Ectodermal cell (in vitro differentiated cells): ENCODE results near the gene GRHL3.

Source experiments
- H3K27ac ChIP-seq: 2 replicates; pipeline ENCODE4 v1.7.0; 2013; ENCODE audit warnings: mild to moderate bottlenecking, low read depth, low read length; ENCODE audit not compliant: insufficient read depth, poor library complexity, severe bottlenecking
- H3K27me3 ChIP-seq: 2 replicates; pipeline ENCODE4 v1.7.0; 2013; ENCODE audit warnings: mild to moderate bottlenecking, low read length; ENCODE audit not compliant: insufficient read depth, control insufficient read depth, poor library complexity, severe bottlenecking
- H3K36me3 ChIP-seq: one replicate; pipeline ENCODE4 v1.7.0; 2013; ENCODE audit warnings: low read length; ENCODE audit not compliant: control insufficient read depth, insufficient read depth
- H3K4me1 ChIP-seq: one replicate; pipeline ENCODE4 v1.7.0; 2013; ENCODE audit warnings: low read length; ENCODE audit not compliant: control insufficient read depth, insufficient read depth
- H3K4me3 ChIP-seq: 2 replicates; pipeline ENCODE4 v1.7.0; 2013; ENCODE audit warnings: low read depth, low read length, control low read depth; ENCODE audit not compliant: insufficient read depth
- H3K9me3 ChIP-seq: 2 replicates; pipeline ENCODE4 v1.7.0; 2013; ENCODE audit warnings: mild to moderate bottlenecking, low read length, moderate library complexity; ENCODE audit not compliant: control insufficient read depth
- WGBS, 2 experiments: methylation state at CpG; one replicate each; pipeline ENCODE4 v1.1.7; 2013; ENCODE audit warnings: missing lambda C conversion rate in 2 of 2; 5-methylcytosine and 5-hydroxymethylcytosine counted together

GRHL3 gene

DNA sequence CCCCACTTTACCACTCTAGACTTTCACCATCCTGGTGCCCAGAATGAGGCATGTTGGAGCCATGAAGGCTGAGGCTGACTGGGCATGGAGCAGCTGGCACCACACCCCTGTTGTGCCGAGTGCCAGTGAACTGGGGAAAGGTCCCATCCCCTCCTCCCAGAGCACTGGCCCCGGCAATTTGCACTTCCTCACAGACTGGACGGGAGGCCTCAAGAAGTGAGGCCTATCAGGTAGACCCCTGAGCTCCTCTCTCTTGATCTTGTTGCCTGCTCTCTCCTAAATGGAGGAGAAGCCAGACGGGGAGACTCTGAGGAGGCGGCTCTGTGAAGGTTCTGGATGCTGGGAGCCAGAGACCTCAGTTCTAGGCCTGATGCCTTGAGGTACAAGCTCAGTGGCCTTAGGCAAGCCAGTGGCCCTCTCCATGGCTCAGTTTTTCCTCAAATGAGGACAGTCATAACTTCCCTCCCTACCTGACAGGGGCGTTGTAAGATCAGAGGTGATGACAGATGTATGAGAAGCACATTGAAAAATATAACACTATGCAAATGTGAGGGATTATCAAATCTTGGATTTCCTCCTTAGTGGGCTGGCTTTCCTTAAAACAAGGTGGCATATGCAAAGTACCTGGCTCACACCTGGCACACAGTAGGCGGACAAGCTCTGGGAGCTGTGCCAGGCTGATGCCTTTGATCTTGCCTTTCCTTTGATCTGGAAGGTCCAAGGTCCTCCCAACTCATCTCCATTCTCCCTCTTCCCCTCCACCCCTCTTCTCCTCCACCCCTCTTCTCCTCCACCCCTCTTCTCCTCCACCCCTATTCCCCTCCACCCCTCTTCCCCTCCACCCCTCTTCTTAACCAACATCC is 6.7 kb downstream of the GRHL3 start:
- Histone ChIP-seq H3K27me3 (peaks cover 45% of the 10 kb centered on the region), H3K4me1 (peaks cover 25% of the 10 kb centered on the region), H3K4me3 (no peak overlapping the region), H3K27ac (no peak overlapping the region), H3K36me3 (no peaks in the 10 kb centered on the region), H3K9me3 (no peaks in the 10 kb centered on the region)
- 93% methylated on average over 6 to 7 of the region's 7 CpGs for WGBS, 2 experiments

- H3K36me3 ChIP-seq: no peaks in the 10 kb centered on the region
- H3K4me1 ChIP-seq: peaks cover 8% of the 10 kb centered on the region
- no peak overlapping the region for H3K4me3 ChIP-seq
- peaks cover 28% of the 10 kb centered on the region for H3K27me3 ChIP-seq
- no peak overlapping the region for H3K27ac ChIP-seq
- no peaks in the 10 kb centered on the region for H3K9me3 ChIP-seq
These were observed 8.3 kb downstream of the GRHL3 start for GRCh38 chr1:24327486-24327885.

- Histone ChIP-seq H3K27me3 (peaks cover 24% of the 10 kb centered on the region), H3K36me3 (no peaks in the 10 kb centered on the region), H3K9me3 (no peaks in the 10 kb centered on the region), H3K27ac (no peak overlapping the region), H3K4me1 (peaks cover 4% of the 10 kb centered on the region), H3K4me3 (no peak overlapping the region)
- WGBS, 2 experiments: 85 to 94% methylated on average over 2 of the region's 2 CpGs
These were observed 8.7 kb downstream of the GRHL3 start for GRCh38 chr1:24327891-24328290.

GRCh38 chr1:24329331-24329730 is 10.2 kb downstream of the GRHL3 start:
- 82 to 85% methylated on average over 9 of the region's 9 CpGs for WGBS, 2 experiments
- Histone ChIP-seq H3K27me3 (peaks cover 10% of the 10 kb centered on the region), H3K9me3 (no peaks in the 10 kb centered on the region), H3K4me3 (no peak overlapping the region), H3K36me3 (no peaks in the 10 kb centered on the region), H3K4me1 (no peaks in the 10 kb centered on the region), H3K27ac (no peak overlapping the region)

- Histone ChIP-seq H3K9me3 (no peaks in the 10 kb centered on the region), H3K27ac (no peak overlapping the region), H3K27me3 (peaks cover 4% of the 10 kb centered on the region), H3K4me3 (no peak overlapping the region), H3K36me3 (no peaks in the 10 kb centered on the region), H3K4me1 (peaks cover 3% of the 10 kb centered on the region)
- 85 to 88% methylated on average over 2 of the region's 2 CpGs for WGBS, 2 experiments
These were observed 10.8 kb downstream of the GRHL3 start for GRCh38 chr1:24329797-24330543.

DNA sequence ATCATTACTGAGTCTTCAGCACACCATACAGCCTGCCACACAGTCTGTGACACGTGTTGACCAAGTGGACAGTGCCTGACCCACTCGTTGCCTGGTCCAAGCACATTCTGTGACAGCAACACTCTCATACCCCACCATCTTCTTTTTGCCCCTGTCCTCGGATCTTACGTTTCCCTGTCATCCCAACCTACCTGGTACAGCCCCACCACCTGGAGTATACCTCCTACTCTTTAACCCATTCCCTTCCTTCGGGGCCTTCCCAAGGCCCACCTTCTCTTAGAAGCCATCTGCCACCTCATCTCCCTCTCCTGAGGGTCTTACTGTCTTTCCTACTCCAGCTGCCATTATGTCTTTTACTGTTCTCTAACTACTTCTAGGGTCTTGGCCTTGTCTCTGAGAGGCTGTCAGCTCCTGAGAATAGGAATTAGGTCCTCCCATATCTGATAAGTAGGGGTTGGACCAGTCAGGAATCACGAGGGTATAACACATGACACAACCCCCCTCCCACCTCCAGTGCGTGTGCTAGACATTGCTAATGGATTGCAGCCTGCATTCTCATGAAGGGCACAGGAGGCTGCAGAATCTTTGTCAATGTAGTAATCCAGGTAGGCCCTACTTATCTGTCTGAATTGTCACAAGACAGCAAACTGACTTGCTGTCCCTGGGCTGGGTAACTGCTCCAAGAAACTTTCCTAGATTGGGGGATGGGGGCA is 13.0 kb downstream of the GRHL3 start:
- no peaks in the 10 kb centered on the region for H3K9me3 ChIP-seq
- peaks cover 5% of the 10 kb centered on the region for H3K4me1 ChIP-seq
- 91 to 94% methylated on average over 7 of the region's 7 CpGs for WGBS, 2 experiments
- peaks cover 4% of the 10 kb centered on the region for H3K27me3 ChIP-seq
- no peak overlapping the region for H3K27ac ChIP-seq
- H3K36me3 ChIP-seq: no peaks in the 10 kb centered on the region
- no peak overlapping the region for H3K4me3 ChIP-seq

GRCh38 chr1:24336075-24336474 is 16.9 kb downstream of the GRHL3 start:
- no peaks in the 10 kb centered on the region for H3K9me3 ChIP-seq
- peaks cover 9% of the 10 kb centered on the region for H3K4me1 ChIP-seq
- H3K27me3 ChIP-seq: no peaks in the 10 kb centered on the region
- no peak overlapping the region for H3K4me3 ChIP-seq
- no peak overlapping the region for H3K27ac ChIP-seq
- no peaks in the 10 kb centered on the region for H3K36me3 ChIP-seq
- 89 to 92% methylated on average over 5 of the region's 5 CpGs for WGBS, 2 experiments

- Histone ChIP-seq H3K27ac (no peak overlapping the region), H3K9me3 (no peaks in the 10 kb centered on the region), H3K36me3 (no peaks in the 10 kb centered on the region), H3K4me3 (no peak overlapping the region), H3K4me1 (peaks cover 11% of the 10 kb centered on the region), H3K27me3 (no peaks in the 10 kb centered on the region)
- 86 to 88% methylated on average over 4 of the region's 4 CpGs for WGBS, 2 experiments
These were observed 18.3 kb downstream of the GRHL3 start for GRCh38 chr1:24337455-24337854.

DNA sequence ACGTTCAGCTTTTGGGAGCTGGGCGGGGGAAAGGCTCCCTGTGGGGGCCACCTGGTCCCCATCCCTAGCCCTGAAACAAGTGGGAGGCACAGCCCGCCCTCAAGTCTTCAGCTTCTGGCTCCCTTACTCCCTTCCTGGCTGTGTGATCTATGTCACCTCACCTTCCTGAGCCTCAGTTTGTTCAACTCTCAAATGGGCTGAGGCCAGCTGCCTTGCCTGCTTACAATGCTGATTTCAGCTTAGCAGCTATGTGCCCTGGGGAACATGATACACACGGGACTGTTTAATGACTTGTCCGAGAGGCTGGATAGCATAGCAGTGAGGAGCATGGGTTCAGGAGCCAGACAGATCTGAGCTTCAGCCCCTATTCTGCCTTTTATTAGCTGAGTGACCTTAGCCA is 19.3 kb downstream of the GRHL3 start:
- no peak overlapping the region for H3K27ac ChIP-seq
- H3K36me3 ChIP-seq: no peaks in the 10 kb centered on the region
- H3K9me3 ChIP-seq: no peaks in the 10 kb centered on the region
- H3K27me3 ChIP-seq: no peaks in the 10 kb centered on the region
- peaks cover 11% of the 10 kb centered on the region for H3K4me1 ChIP-seq
- WGBS, 2 experiments: 75 to 80% methylated on average over 5 of the region's 5 CpGs
- H3K4me3 ChIP-seq: no peak overlapping the region

GRCh38 chr1:24339996-24340395 is 20.8 kb downstream of the GRHL3 start:
- no peak overlapping the region for H3K27ac ChIP-seq
- 93 to 94% methylated on average over 8 of the region's 8 CpGs for WGBS, 2 experiments
- peaks cover 9% of the 10 kb centered on the region for H3K4me1 ChIP-seq
- no peaks in the 10 kb centered on the region for H3K27me3 ChIP-seq
- no peaks in the 10 kb centered on the region for H3K36me3 ChIP-seq
- no peaks in the 10 kb centered on the region for H3K9me3 ChIP-seq
- H3K4me3 ChIP-seq: no peak overlapping the region
